ENCODE data around the gene PGLYRP3.

Gene PGLYRP3

DNA sequence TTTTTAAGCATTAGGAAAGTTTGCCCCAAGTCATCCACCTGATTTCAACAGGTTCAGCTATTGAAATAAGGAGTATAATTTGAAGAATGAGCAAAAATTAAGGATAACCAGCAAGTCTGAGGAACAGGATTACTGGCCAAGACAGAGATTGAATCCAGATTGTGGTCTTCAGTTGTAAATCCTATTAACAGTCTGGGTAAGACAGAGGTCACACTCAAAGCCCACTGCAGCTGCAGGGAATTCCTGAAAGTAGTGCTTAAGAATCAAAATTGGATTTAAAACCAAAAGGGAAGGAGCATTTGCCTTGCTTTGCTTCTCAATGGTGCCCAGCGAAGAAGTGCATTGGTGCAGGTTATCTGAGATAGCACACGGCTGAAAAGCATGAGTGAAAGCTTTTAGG lies 59.7 kb downstream of the PGLYRP3 start:
- H3K9ac ChIP-seq (ENCODE audit: low read length), result no peak overlapping the region
- H4K20me1 ChIP-seq (ENCODE audit: insufficient read depth, low read length), result no peaks in the 10 kb centered on the region
- H2AFZ ChIP-seq (ENCODE audit: low read length), result no peak overlapping the region
- H3K4me2 ChIP-seq (ENCODE audit: low read length), result no peak overlapping the region
- no peaks in the 10 kb centered on the region for H3K27me3 ChIP-seq (ENCODE audit: insufficient read depth, low read length)
- H3K27ac ChIP-seq (ENCODE audit: low read depth, low read length, poor library complexity, severe bottlenecking), result no peak overlapping the region
- H3K79me2 ChIP-seq (ENCODE audit: insufficient read depth, low read length), result no peaks in the 10 kb centered on the region
- H3K36me3 ChIP-seq (ENCODE audit: insufficient read depth, low read length), result no peaks in the 10 kb centered on the region
- no peaks in the 10 kb centered on the region for H3K9me2 ChIP-seq (ENCODE audit: low read depth, low read length)
- H3K9me3 ChIP-seq (ENCODE audit: low read length), result no peaks in the 10 kb centered on the region
- H3F3A ChIP-seq (ENCODE audit: insufficient read depth, low read length), result no peaks in the 10 kb centered on the region
- no peaks in the 10 kb centered on the region for H3K4me1 ChIP-seq (ENCODE audit: insufficient read depth, low read length, severe bottlenecking)
- no peak overlapping the region for H3K4me3 ChIP-seq (ENCODE audit: low read depth, low read length, poor library complexity, severe bottlenecking)
- TF ChIP-seq EZH2 (IDR thresholded peaks at IDR 0.05; ENCODE audit: borderline replicate concordance, low read length) (no peak), CTCF (IDR thresholded peaks at IDR 0.05; ENCODE audit: low read length) (no peak)

DNA sequence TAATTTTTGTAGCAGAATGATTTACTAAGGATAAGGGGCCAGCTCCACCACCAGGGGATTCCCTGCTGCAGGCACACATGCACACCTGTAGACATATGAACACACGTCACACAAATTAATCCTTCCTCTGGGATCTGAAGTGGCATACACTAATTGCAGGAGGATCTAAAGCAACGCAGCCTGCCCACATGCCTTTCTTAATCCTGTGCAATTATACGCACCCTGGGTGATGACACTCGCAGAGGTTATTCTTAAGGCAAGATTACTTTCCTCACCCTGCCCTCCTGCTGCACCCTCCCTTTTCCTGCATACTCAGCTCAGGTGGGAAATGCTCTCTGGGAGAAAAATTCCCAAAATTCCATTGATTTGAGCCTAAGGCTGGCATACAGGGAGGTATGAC lies 60.8 kb downstream of the PGLYRP3 start:
- Histone ChIP-seq H2AFZ (ENCODE audit: low read length) (no peak overlapping the region), H4K20me1 (ENCODE audit: insufficient read depth, low read length) (no peaks in the 10 kb centered on the region), H3K27me3 (ENCODE audit: insufficient read depth, low read length) (no peaks in the 10 kb centered on the region), H3K9me2 (ENCODE audit: low read depth, low read length) (no peaks in the 10 kb centered on the region), H3K79me2 (ENCODE audit: insufficient read depth, low read length) (no peaks in the 10 kb centered on the region), H3K4me2 (ENCODE audit: low read length) (no peak overlapping the region), H3K27ac (ENCODE audit: low read depth, low read length, poor library complexity, severe bottlenecking) (no peak overlapping the region), H3K9me3 (ENCODE audit: low read length) (no peaks in the 10 kb centered on the region), H3K9ac (ENCODE audit: low read length) (no peak overlapping the region), H3K36me3 (ENCODE audit: insufficient read depth, low read length) (no peaks in the 10 kb centered on the region), H3F3A (ENCODE audit: insufficient read depth, low read length) (no peaks in the 10 kb centered on the region), H3K4me3 (ENCODE audit: low read depth, low read length, poor library complexity, severe bottlenecking) (no peak overlapping the region), H3K4me1 (ENCODE audit: insufficient read depth, low read length, severe bottlenecking) (no peaks in the 10 kb centered on the region)
- no peak for TF ChIP-seq EZH2 (IDR thresholded peaks at IDR 0.05; ENCODE audit: borderline replicate concordance, low read length)
- TF ChIP-seq CTCF (IDR thresholded peaks at IDR 0.05; ENCODE audit: low read length), result no peak

DNA sequence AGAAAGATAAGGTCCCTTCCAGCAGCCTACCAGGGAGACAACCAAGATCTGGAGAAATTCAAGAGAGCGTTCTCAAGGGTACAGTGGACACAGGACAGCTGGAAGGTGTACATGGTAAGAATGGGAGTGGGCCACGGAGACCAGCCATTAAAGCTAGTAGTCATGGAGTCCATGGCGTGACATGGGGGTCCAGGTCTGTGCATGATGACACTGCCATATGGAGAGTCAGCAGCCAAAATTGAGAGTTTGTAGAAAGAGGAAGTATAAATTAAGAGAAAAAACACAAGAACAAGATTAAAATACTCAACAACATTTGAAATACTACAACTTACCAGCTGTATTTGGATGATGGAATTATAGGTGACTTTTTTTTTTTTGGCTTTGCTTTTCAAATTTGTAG lies 61.2 kb downstream of the PGLYRP3 start:
- Histone ChIP-seq H3K4me3 (ENCODE audit: low read depth, low read length, poor library complexity, severe bottlenecking) (no peak overlapping the region), H3K9ac (ENCODE audit: low read length) (no peak overlapping the region), H3K27ac (ENCODE audit: low read depth, low read length, poor library complexity, severe bottlenecking) (no peak overlapping the region), H3K36me3 (ENCODE audit: insufficient read depth, low read length) (no peaks in the 10 kb centered on the region), H3K9me2 (ENCODE audit: low read depth, low read length) (no peaks in the 10 kb centered on the region), H3K4me2 (ENCODE audit: low read length) (no peak overlapping the region), H2AFZ (ENCODE audit: low read length) (no peak overlapping the region), H3K27me3 (ENCODE audit: insufficient read depth, low read length) (no peaks in the 10 kb centered on the region), H3K9me3 (ENCODE audit: low read length) (no peaks in the 10 kb centered on the region), H4K20me1 (ENCODE audit: insufficient read depth, low read length) (no peaks in the 10 kb centered on the region), H3K4me1 (ENCODE audit: insufficient read depth, low read length, severe bottlenecking) (no peaks in the 10 kb centered on the region), H3F3A (ENCODE audit: insufficient read depth, low read length) (no peaks in the 10 kb centered on the region), H3K79me2 (ENCODE audit: insufficient read depth, low read length) (no peaks in the 10 kb centered on the region)
- TF ChIP-seq EZH2 (IDR thresholded peaks at IDR 0.05; ENCODE audit: borderline replicate concordance, low read length) (no peak), CTCF (IDR thresholded peaks at IDR 0.05; ENCODE audit: low read length) (no peak)

All from OCI-LY1 (cell line).